HG03457 (cell line): Measurements from ENCODE around the gene PLXDC1.

Experiments used
- ATAC-seq: cut with Tn5 transposase; IDR thresholded peaks from one replicate; pipeline ENCODE4 v1.9.1; 2021; ENCODE audit warnings: moderate number of reproducible peaks; ENCODE audit not compliant: unreplicated experiment

The PLXDC1 gene

GRCh38 chr17:39099663-39100286 lies 51.7 kb downstream of the PLXDC1 start:
- ATAC-seq, result no peak

- no peak for ATAC-seq
Measured at GRCh38 chr17:39098588-39098987, 52.8 kb downstream of the PLXDC1 start.

GRCh38 chr17:39097537-39097936 lies 53.9 kb downstream of the PLXDC1 start:
- no peak for ATAC-seq

- no peak for ATAC-seq
Measured at GRCh38 chr17:39097150-39097519, 54.3 kb downstream of the PLXDC1 start.

- ATAC-seq, result no peak
Measured at GRCh38 chr17:39096508-39097149, 54.8 kb downstream of the PLXDC1 start.

GRCh38 chr17:39095309-39095686 lies 56.1 kb downstream of the PLXDC1 start:
- no peak for ATAC-seq

GRCh38 chr17:39094607-39095308 lies 56.7 kb downstream of the PLXDC1 start:
- no peak for ATAC-seq

GRCh38 chr17:39092692-39093230 lies 58.7 kb downstream of the PLXDC1 start:
- ATAC-seq, result no peak

- no peak for ATAC-seq
Measured at GRCh38 chr17:39090908-39091665, 60.4 kb downstream of the PLXDC1 start.

GRCh38 chr17:39090400-39090799 lies 61.0 kb downstream of the PLXDC1 start:
- no peak for ATAC-seq

- no peak for ATAC-seq
Measured at GRCh38 chr17:39084558-39084957, 66.9 kb downstream of the PLXDC1 start.

GRCh38 chr17:39083270-39083669 lies 68.2 kb downstream of the PLXDC1 start:
- no peak for ATAC-seq

- ATAC-seq, result no peak
Measured at GRCh38 chr17:39082482-39082881, 69.0 kb downstream of the PLXDC1 start.

GRCh38 chr17:39081851-39082250 lies 69.6 kb downstream of the PLXDC1 start:
- ATAC-seq, result no peak

- no peak for ATAC-seq
Measured at GRCh38 chr17:39080421-39081078, 70.9 kb downstream of the PLXDC1 start.

GRCh38 chr17:39079836-39080235 lies 71.6 kb downstream of the PLXDC1 start:
- no peak for ATAC-seq

- no peak for ATAC-seq
Measured at GRCh38 chr17:39077866-39078265, 73.6 kb downstream of the PLXDC1 start.

- ATAC-seq, result no peak
Measured at GRCh38 chr17:39077252-39077651, 74.2 kb downstream of the PLXDC1 start.

GRCh38 chr17:39074676-39075075 lies 76.8 kb downstream of the PLXDC1 start:
- no peak for ATAC-seq

GRCh38 chr17:39073916-39074315 lies 77.5 kb downstream of the PLXDC1 start:
- ATAC-seq, result no peak

- ATAC-seq, result no peak
Measured at GRCh38 chr17:39073353-39073752, 78.1 kb downstream of the PLXDC1 start.
